Measurements from ENCODE around the gene FKBP14. TPM values are rescaled to one million over a fixed set of nuclear protein-coding genes. Genes with fewer than 3 reads are reported as not detected.

The FKBP14 gene
- total and polyA plus RNA-seq, 10 donors, result 1.2 to 14.7 (median 8.8) TPM

- H3K27me3 ChIP-seq (replicated peaks in 1 of 7), result no peaks in the 10 kb centered on the region
Observed at GRCh38 chr7:29972315-29972669, 54.2 kb downstream of the FKBP14 start.

GRCh38 chr7:29971566-29972314, 54.8 kb downstream of the FKBP14 start:
- Histone ChIP-seq H3K27me3 (replicated peaks in 1 of 7) (no peaks in the 10 kb centered on the region), H3K27ac (no peak overlapping the region), H3K4me3 (no peak overlapping the region), H3K4me1 (peaks cover 0 to 13% (median 2%) of the 10 kb centered on the region in 6 donors), H3K36me3 (peaks cover 0 to 6% (median 0%) of the 10 kb centered on the region in 6 donors), H3K9me3 (no peaks in the 10 kb centered on the region)
- no peak for TF ChIP-seq POLR2A (IDR thresholded peaks at IDR 0.05)
- no peak for TF ChIP-seq POLR2AphosphoS5 (IDR thresholded peaks at IDR 0.05)
- no peak for TF ChIP-seq CTCF (IDR thresholded peaks at IDR 0.05 in 8 of 11, conservative IDR thresholded peaks at IDR 0.05 in 3 of 11)
- intact Hi-C loops (cut with DNase I; ENCODE audit: low total_unique reads), result no loop called here
- no peak for DNase-seq
- WGBS, 5 donors, result 89 to 95% (median 93%) methylated on average over 5 of the region's 5 CpGs

More at GRCh38 chr7:29972315-29972669, 54.2 kb downstream of the FKBP14 start:
- intact Hi-C loops (cut with DNase I; ENCODE audit: low total_unique reads), result no loop called here
- Histone ChIP-seq H3K4me3 (no peak overlapping the region), H3K36me3 (peaks cover 0 to 6% (median 0%) of the 10 kb centered on the region in 6 donors), H3K9me3 (no peaks in the 10 kb centered on the region), H3K27ac (no peak overlapping the region), H3K4me1 (peaks cover 0 to 13% (median 5%) of the 10 kb centered on the region in 6 donors)
- WGBS, 5 donors, result 89 to 97% (median 94%) methylated on average over 1 of the region's 1 CpG
- DNase-seq, result no peak
- TF ChIP-seq POLR2A (IDR thresholded peaks at IDR 0.05), result no peak
- no peak for TF ChIP-seq CTCF (IDR thresholded peaks at IDR 0.05 in 8 of 11, conservative IDR thresholded peaks at IDR 0.05 in 3 of 11)
- no peak for TF ChIP-seq POLR2AphosphoS5 (IDR thresholded peaks at IDR 0.05)

GRCh38 chr7:29970158-29970557, 56.3 kb downstream of the FKBP14 start:
- intact Hi-C loops (cut with DNase I; ENCODE audit: low total_unique reads), result no loop called here
- H3K27ac ChIP-seq, result no peak overlapping the region
- no peak for DNase-seq
- H3K4me3 ChIP-seq, result no peak overlapping the region
- H3K4me1 ChIP-seq, result peaks cover 0 to 5% (median 0%) of the 10 kb centered on the region in 6 donors
- no peaks in the 10 kb centered on the region for H3K27me3 ChIP-seq (replicated peaks in 1 of 7)
- WGBS, 5 donors, result 70 to 86% (median 76%) methylated on average over 1 of the region's 1 CpG
- H3K36me3 ChIP-seq, result peaks cover 0 to 6% (median 0%) of the 10 kb centered on the region in 6 donors
- H3K9me3 ChIP-seq, result no peaks in the 10 kb centered on the region
- TF ChIP-seq CTCF (IDR thresholded peaks at IDR 0.05 in 8 of 11, conservative IDR thresholded peaks at IDR 0.05 in 3 of 11) (no peak), POLR2A (IDR thresholded peaks at IDR 0.05) (no peak), POLR2AphosphoS5 (IDR thresholded peaks at IDR 0.05) (no peak)

GRCh38 chr7:29969738-29970137, 56.8 kb downstream of the FKBP14 start:
- peaks cover 0 to 6% (median 0%) of the 10 kb centered on the region in 6 donors for H3K36me3 ChIP-seq
- no peaks in the 10 kb centered on the region for H3K9me3 ChIP-seq
- no peak overlapping the region for H3K27ac ChIP-seq
- TF ChIP-seq POLR2A (IDR thresholded peaks at IDR 0.05) (no peak), POLR2AphosphoS5 (IDR thresholded peaks at IDR 0.05) (no peak), CTCF (IDR thresholded peaks at IDR 0.05 in 8 of 11, conservative IDR thresholded peaks at IDR 0.05 in 3 of 11) (no peak)
- no peak for DNase-seq
- H3K4me1 ChIP-seq, result peaks cover 0 to 5% (median 0%) of the 10 kb centered on the region in 6 donors
- no peaks in the 10 kb centered on the region for H3K27me3 ChIP-seq (replicated peaks in 1 of 7)
- intact Hi-C loops (cut with DNase I; ENCODE audit: low total_unique reads), result no loop called here
- WGBS, 5 donors, result 71 to 86% (median 76%) methylated on average over 2 of the region's 2 CpGs
- no peak overlapping the region for H3K4me3 ChIP-seq
